B cell (primary cell): Measurements from ENCODE around the gene AMOTL1. TPM values are rescaled to one million over a fixed set of nuclear protein-coding genes. Genes with fewer than 3 reads are reported as not detected.

ENCODE experiments used
- ATAC-seq: fragments of 200-7000 bp; cut with Tn5 transposase; one replicate; pipeline ENCODE4 v1.10.0; 2021; ENCODE audit warnings: low read depth, mild to moderate bottlenecking, moderate number of reproducible peaks, moderate library complexity
- CTCF ChIA-PET: fragments of 350-600 bp; sonication (Branson Sonifier 250); formaldehyde crosslinking; loops from one replicate; lab custom pipeline; 2021; ENCODE audit warnings: antibody characterized with exemption, inconsistent platforms; lab: Charles Lee
- POLR2A ChIA-PET: fragments of 350-600 bp; sonication (Branson Sonifier 250); formaldehyde crosslinking; loops from one replicate; lab custom pipeline; 2021; ENCODE audit warnings: antibody characterized with exemption; lab: Charles Lee
- DNase-seq: peaks from one replicate; pipeline ENCODE4 v3.0.0; 2013
- H2AFZ ChIP-seq: 2 replicates; pipeline ENCODE4 v1.6.1; 2012; ENCODE audit warnings: mild to moderate bottlenecking, low read depth, low read length; ENCODE audit not compliant: insufficient read depth, poor library complexity, severe bottlenecking
- H3K27ac ChIP-seq, 2 donors: 1 replicate in 1 of 2; 2 replicates in 1 of 2; pipeline ENCODE4 v1.5.1; 2012 to 2013; ENCODE audit warnings: low read length in 2 of 2, mild to moderate bottlenecking in 2 of 2, moderate library complexity in 1 of 2
- H3K27me3 ChIP-seq, 4 experiments: fragments of 200-600 bp in 1 of 4; sonication (generic) in 1 of 4; replicated peaks in 1 of 4; 1 replicate in 2 of 4; 2 replicates in 2 of 4; pipeline versions ENCODE4 v1.6.1 to v1.7.0; 2013 to 2016; ENCODE audit warnings: low read length in 3 of 4, mild to moderate bottlenecking in 2 of 4, mixed read lengths in 1 of 4, moderate library complexity in 1 of 4; ENCODE audit not compliant: insufficient read depth in 4 of 4, control insufficient read depth in 3 of 4; ENCODE audit errors: control extremely low read depth in 1 of 4
- H3K36me3 ChIP-seq, 2 experiments: replicated peaks in 1 of 2; 1 replicate in 1 of 2; 2 replicates in 1 of 2; pipeline versions ENCODE4 v1.6.1 to v1.7.1; 2013; ENCODE audit warnings: low read length in 1 of 2; ENCODE audit not compliant: insufficient read depth in 2 of 2, control insufficient read depth in 1 of 2; ENCODE audit errors: control extremely low read depth in 1 of 2, extremely low read depth in 1 of 2
- H3K4me1 ChIP-seq, 2 donors: fragments of 200-600 bp in 1 of 2; sonication (generic) in 1 of 2; 1 replicate in 1 of 2; 2 replicates in 1 of 2; pipeline versions ENCODE4 v1.5.1 to v1.6.1; 2013 to 2017; ENCODE audit warnings: low read length in 2 of 2; ENCODE audit not compliant: control insufficient read depth in 2 of 2, insufficient read depth in 2 of 2
- H3K4me2 ChIP-seq: replicated peaks from 2 replicates; pipeline ENCODE3; 2012; ENCODE audit warnings: mild to moderate bottlenecking, low read depth, low read length; ENCODE audit not compliant: poor library complexity, severe bottlenecking
- H3K4me3 ChIP-seq, 5 experiments: fragments of 200-600 bp in 1 of 5; sonication (generic) in 1 of 5; 1 replicate in 3 of 5; 2 replicates in 2 of 5; pipeline versions ENCODE4 v1.5.1 to v1.7.0; 2011 to 2016; ENCODE audit warnings: low read length in 4 of 5, mild to moderate bottlenecking in 4 of 5, low read depth in 2 of 5, control low read depth in 1 of 5, moderate library complexity in 1 of 5; ENCODE audit not compliant: insufficient read depth in 1 of 5; ENCODE audit errors: control extremely low read depth in 1 of 5, extremely low read depth in 1 of 5
- H3K79me2 ChIP-seq: fragments of 200-600 bp; sonication (generic); one replicate; pipeline ENCODE4 v1.6.0; 2016; ENCODE audit warnings: low read length; ENCODE audit not compliant: control insufficient read depth, insufficient read depth
- H3K9ac ChIP-seq: fragments of 200-600 bp; sonication (generic); 2 replicates; pipeline ENCODE4 v1.6.1; 2017; ENCODE audit warnings: mild to moderate bottlenecking, low read length, moderate library complexity
- H3K9me3 ChIP-seq, 3 donors: one replicate each; pipeline versions ENCODE4 v1.6.1 to v1.7.1; 2013; ENCODE audit warnings: low read length in 2 of 3; ENCODE audit not compliant: control insufficient read depth in 2 of 3, insufficient read depth in 1 of 3; ENCODE audit errors: control extremely low read depth in 1 of 3
- H4K20me1 ChIP-seq: 2 replicates; pipeline ENCODE4 v1.6.0; 2012; ENCODE audit warnings: mild to moderate bottlenecking, low read length; ENCODE audit not compliant: insufficient read depth, control insufficient read depth, poor library complexity, severe bottlenecking
- H3K27ac Mint-ChIP-seq: one replicate; pipeline ENCODE4 v1.8.0; 2021; ENCODE audit warnings: mixed read lengths
- H3K27me3 Mint-ChIP-seq: one replicate; pipeline ENCODE4 v1.8.0; 2021; ENCODE audit warnings: mixed read lengths
- H3K4me1 Mint-ChIP-seq: one replicate; pipeline ENCODE4 v1.8.0; 2021; ENCODE audit warnings: mixed read lengths
- H3K4me3 Mint-ChIP-seq: one replicate; pipeline ENCODE4 v1.8.0; 2021; ENCODE audit warnings: mixed read lengths
- H3K9me3 Mint-ChIP-seq: one replicate; pipeline ENCODE4 v1.8.0; 2022; ENCODE audit warnings: mixed read lengths; ENCODE audit not compliant: insufficient read depth
- CTCF ChIP-seq: fragments of 200-600 bp; IDR thresholded peaks from one replicate; pipeline ENCODE4 v1.8.0; 2022; ENCODE audit warnings: antibody characterized with exemption, mild to moderate bottlenecking
- EZH2 ChIP-seq: IDR thresholded peaks from 2 replicates; pipeline ENCODE4 v1.6.1; 2012; ENCODE audit warnings: borderline replicate concordance, low read depth, mild to moderate bottlenecking, moderate library complexity, low read length; ENCODE audit not compliant: insufficient read depth, poor library complexity, severe bottlenecking
- WGBS: methylation state at CpG from one replicate; pipeline ENCODE4 v1.1.5; 2013; ENCODE audit warnings: missing lambda C conversion rate; ENCODE audit not compliant: insufficient coverage; 5-methylcytosine and 5-hydroxymethylcytosine counted together
- intact Hi-C: fragments of 100-400 bp; cut with micrococcal nuclease; formaldehyde crosslinking; loops from one replicate; pipeline ENCODE4 v1.10.0; 2022
- polyA plus RNA-seq: library from polyadenylated mRNA; depleted of rRNA; stranded (reverse); fragments of >200 nt; gene quantifications from 2 replicates; pipeline ENCODE4 v1.2.3, GENCODE V29; 2012
- total RNA-seq, 2 donors: library from RNA; stranded (reverse); fragments of 120-200 nt in 1 of 2; gene quantifications; 1 replicate in 1 of 2; 2 replicates in 1 of 2; pipeline versions ENCODE4 v1.2.3 to v1.2.4, GENCODE V29; 2013 to 2022

AMOTL1 gene
- total and polyA plus RNA-seq, 2 donors (not counting 1 experiment from before 2014, with no cell fraction given) = 0.04 to 0.30 TPM

- POLR2A ChIA-PET = no interaction called here
Observed at GRCh38 chr11:94788396-94788795, 20.2 kb downstream of the AMOTL1 start.

GRCh38 chr11:94790197-94790596, 22.0 kb downstream of the AMOTL1 start:
- ATAC-seq = no peak
- H3K27ac Mint-ChIP-seq = no peak overlapping the region
- H3K4me1 Mint-ChIP-seq = no peaks in the 10 kb centered on the region
- no peaks in the 10 kb centered on the region for H3K79me2 ChIP-seq
- H3K36me3 ChIP-seq = no peaks in the 10 kb centered on the region
- H3K4me2 ChIP-seq = no peak overlapping the region
- CTCF ChIA-PET = no interaction called here
- H3K4me3 ChIP-seq = no peak overlapping the region
- no peak overlapping the region for H2AFZ ChIP-seq
- H3K27me3 Mint-ChIP-seq = no peaks in the 10 kb centered on the region
- H3K27ac ChIP-seq = no peak overlapping the region
- no peaks in the 10 kb centered on the region for H4K20me1 ChIP-seq
- POLR2A ChIA-PET = no interaction called here
- DNase-seq = no peak
- TF ChIP-seq CTCF = no peak
- TF ChIP-seq EZH2 = no peak
- 79% methylated on average over 2 of the region's 3 CpGs for WGBS
- H3K4me3 Mint-ChIP-seq = no peak overlapping the region
- no peaks in the 10 kb centered on the region for H3K9me3 ChIP-seq
- H3K27me3 ChIP-seq = no peaks in the 10 kb centered on the region
- no peaks in the 10 kb centered on the region for H3K9me3 Mint-ChIP-seq
- no peaks in the 10 kb centered on the region for H3K4me1 ChIP-seq
- H3K9ac ChIP-seq = no peak overlapping the region
- intact Hi-C loops = no loop called here

More at GRCh38 chr11:94788396-94788795, 20.2 kb downstream of the AMOTL1 start:
- Mint-ChIP-seq H3K4me3 (no peak overlapping the region), H3K4me1 (no peaks in the 10 kb centered on the region), H3K27me3 (no peaks in the 10 kb centered on the region), H3K27ac (no peak overlapping the region), H3K9me3 (no peaks in the 10 kb centered on the region)
- intact Hi-C loops = loop anchor here (5.0 kb wide), 1 partner anchor 349 kb away; no protein-coding TSS in a partner anchor
- Histone ChIP-seq H3K4me3 (no peak overlapping the region), H3K9ac (no peak overlapping the region), H2AFZ (no peak overlapping the region), H3K9me3 (no peaks in the 10 kb centered on the region), H3K4me1 (no peaks in the 10 kb centered on the region), H3K79me2 (no peaks in the 10 kb centered on the region), H3K27me3 (no peaks in the 10 kb centered on the region), H4K20me1 (no peaks in the 10 kb centered on the region), H3K27ac (no peak overlapping the region), H3K36me3 (no peaks in the 10 kb centered on the region), H3K4me2 (no peak overlapping the region)
- DNase-seq (no peak), ATAC-seq (no peak)
- TF ChIP-seq EZH2 (no peak), CTCF (no peak)
- WGBS = 100% methylated on average over 2 of the region's 5 CpGs
- CTCF ChIA-PET = interaction anchor here (1.2 kb wide), 1 partner anchor 13 kb away, joined by 4 read pairs; no protein-coding TSS in a partner anchor
